GM19468 (cell line): Measurements from ENCODE around the gene PKNOX1.
"Not testable (repeated sequence)": the region's sequence is repeated elsewhere in the genome, so short reads cannot be mapped to it uniquely, and the experiment has no call there.

Experiments used
- ATAC-seq: cut with Tn5 transposase; IDR thresholded peaks from one replicate; pipeline ENCODE4 v1.9.1; 2021; ENCODE audit warnings: mild to moderate bottlenecking, moderate library complexity, moderate number of reproducible peaks; ENCODE audit not compliant: unreplicated experiment; ENCODE audit errors: extremely low read depth

Gene PKNOX1

GRCh38 chr21:43042169-43042568 is 67.8 kb downstream of the PKNOX1 start:
- not testable (repeated sequence) for ATAC-seq

GRCh38 chr21:43043291-43043690 is 68.9 kb downstream of the PKNOX1 start:
- not testable (repeated sequence) for ATAC-seq

- ATAC-seq, result not testable (repeated sequence)
These were observed 70.2 kb downstream of the PKNOX1 start for GRCh38 chr21:43044547-43044946.

- ATAC-seq, result not testable (repeated sequence)
These were observed 71.0 kb downstream of the PKNOX1 start for GRCh38 chr21:43045165-43045875.

- not testable (repeated sequence) for ATAC-seq
These were observed 71.8 kb downstream of the PKNOX1 start for GRCh38 chr21:43045876-43046821.

- ATAC-seq, result not testable (repeated sequence)
These were observed 78.8 kb downstream of the PKNOX1 start for GRCh38 chr21:43053112-43053511.

GRCh38 chr21:43062955-43063664 is 88.7 kb downstream of the PKNOX1 start:
- not testable (repeated sequence) for ATAC-seq

GRCh38 chr21:43064265-43064917 is 90.0 kb downstream of the PKNOX1 start:
- ATAC-seq, result not testable (repeated sequence)

GRCh38 chr21:43065991-43066390 is 91.6 kb downstream of the PKNOX1 start:
- ATAC-seq, result not testable (repeated sequence)

GRCh38 chr21:43066690-43067089 is 92.3 kb downstream of the PKNOX1 start:
- not testable (repeated sequence) for ATAC-seq

- ATAC-seq, result not testable (repeated sequence)
These were observed 93.7 kb downstream of the PKNOX1 start for GRCh38 chr21:43068065-43068464.

- ATAC-seq, result not testable (repeated sequence)
These were observed 95.3 kb downstream of the PKNOX1 start for GRCh38 chr21:43069682-43070081.

GRCh38 chr21:43072742-43073141 is 98.4 kb downstream of the PKNOX1 start:
- ATAC-seq, result not testable (repeated sequence)

GRCh38 chr21:43074401-43075169 is 100.2 kb downstream of the PKNOX1 start:
- ATAC-seq, result not testable (repeated sequence)

GRCh38 chr21:43075170-43076022 is 101.0 kb downstream of the PKNOX1 start, which contains the start of gene CBS:
CBS (minus strand) TSS chr21:43075835; CDS start chr21:43072193, 3,642 bp downstream.
- ATAC-seq, result not testable (repeated sequence)

- not testable (repeated sequence) for ATAC-seq
These were observed 101.8 kb downstream of the PKNOX1 start for GRCh38 chr21:43076023-43076637.

GRCh38 chr21:43076643-43077042 is 102.3 kb downstream of the PKNOX1 start:
- ATAC-seq, result not testable (repeated sequence)
